IMR-90 (cell line): Measurements from ENCODE around the gene GABRB2. TPM values are rescaled to one million over a fixed set of nuclear protein-coding genes. Genes with fewer than 3 reads are reported as not detected.

Experiments
- ATAC-seq: fragments of 200-7000 bp; cut with Tn5 transposase; 2 replicates; pipeline ENCODE4 v1.9.1; 2020; ENCODE audit warnings: low read depth, mild to moderate bottlenecking, moderate library complexity
- BruUV-seq: library from RNA; stranded (reverse); fragments of 400-500 nt; replicated peaks from 2 replicates; lab custom pipeline; 2021; lab: Mats Ljungman, UMichigan
- CTCF ChIA-PET: fragments of 300-600 bp; formaldehyde crosslinking; extraction: SDS; loops from one replicate; lab custom pipeline; 2021; ENCODE audit warnings: antibody characterized with exemption; lab: Yijun Ruan, JAX
- POLR2A ChIA-PET: fragments of 300-600 bp; sonication (Branson Sonifier 250); formaldehyde crosslinking; loops from one replicate; lab custom pipeline; 2022; ENCODE audit warnings: antibody characterized with exemption; ENCODE audit not compliant: unreplicated experiment; lab: Charles Lee
- DNase-seq: peaks from one replicate; pipeline ENCODE4 v3.0.0; 2013
- H2AFZ ChIP-seq: replicated peaks from 2 replicates; pipeline ENCODE3; 2013; ENCODE audit warnings: low read length, mild to moderate bottlenecking; ENCODE audit not compliant: poor library complexity
- H2AK5ac ChIP-seq: 2 replicates; pipeline ENCODE4 v1.6.1; 2013; ENCODE audit warnings: low read depth, low read length, inconsistent platforms
- H2AK9ac ChIP-seq: replicated peaks from 2 replicates; pipeline ENCODE3; 2013; ENCODE audit warnings: mild to moderate bottlenecking, low read depth, low read length, moderate library complexity; ENCODE audit not compliant: poor library complexity
- H2BK120ac ChIP-seq: 2 replicates; pipeline ENCODE4 v1.6.1; 2013; ENCODE audit warnings: low read depth, low read length, inconsistent platforms
- H2BK15ac ChIP-seq: 3 replicates; pipeline ENCODE4 v1.6.1; 2013; ENCODE audit warnings: low read depth, low read length, inconsistent platforms
- H2BK20ac ChIP-seq: 2 replicates; pipeline ENCODE4 v1.6.1; 2013; ENCODE audit warnings: low read depth, mild to moderate bottlenecking, inconsistent platforms, low read length, moderate library complexity
- H2BK5ac ChIP-seq: 2 replicates; pipeline ENCODE4 v1.6.1; 2013; ENCODE audit warnings: mild to moderate bottlenecking, low read depth, low read length, inconsistent platforms; ENCODE audit not compliant: poor library complexity, severe bottlenecking
- H3K14ac ChIP-seq: replicated peaks from 2 replicates; pipeline ENCODE4 v1.6.1; 2013; ENCODE audit warnings: low read depth, low read length, inconsistent platforms
- H3K18ac ChIP-seq: 2 replicates; pipeline ENCODE4 v1.6.1; 2013; ENCODE audit warnings: low read depth, low read length, control low read depth
- H3K23ac ChIP-seq: 2 replicates; pipeline ENCODE4 v1.6.1; 2013; ENCODE audit warnings: low read depth, low read length, inconsistent platforms
- H3K27ac ChIP-seq: 2 replicates; pipeline ENCODE4 v1.5.1; 2013; ENCODE audit warnings: mild to moderate bottlenecking, control low read depth, low read length; ENCODE audit not compliant: insufficient read depth
- H3K27me3 ChIP-seq: 2 replicates; pipeline ENCODE4 v1.6.1; 2013; ENCODE audit warnings: low read length; ENCODE audit not compliant: control insufficient read depth, insufficient read depth
- H3K36me3 ChIP-seq: 2 replicates; pipeline ENCODE4 v1.6.1; 2013; ENCODE audit warnings: low read length, mixed read lengths; ENCODE audit not compliant: control insufficient read depth, insufficient read depth
- H3K4ac ChIP-seq: 2 replicates; pipeline ENCODE4 v1.6.1; 2013; ENCODE audit warnings: low read depth, low read length, inconsistent platforms
- H3K4me1 ChIP-seq: 2 replicates; pipeline ENCODE4 v1.6.1; 2013; ENCODE audit warnings: low read length, mixed read lengths; ENCODE audit not compliant: control insufficient read depth, insufficient read depth
- H3K4me2 ChIP-seq: 2 replicates; pipeline ENCODE4 v1.6.1; 2013; ENCODE audit warnings: low read depth, mild to moderate bottlenecking, control low read depth, low read length, moderate library complexity
- H3K4me3 ChIP-seq: 2 replicates; pipeline ENCODE4 v1.5.1; 2013; ENCODE audit warnings: low read depth, mild to moderate bottlenecking, control low read depth, low read length, moderate library complexity; ENCODE audit not compliant: insufficient read depth
- H3K56ac ChIP-seq: 2 replicates; pipeline ENCODE4 v1.6.1; 2013; ENCODE audit warnings: low read length, inconsistent platforms; ENCODE audit not compliant: insufficient read depth; ENCODE audit errors: extremely low read depth
- H3K79me1 ChIP-seq, 2 experiments: 2 replicates each; pipeline ENCODE4 v1.6.1; 2013; ENCODE audit warnings: low read length in 2 of 2, inconsistent platforms in 1 of 2, low read depth in 1 of 2
- H3K9ac ChIP-seq: 2 replicates; pipeline ENCODE4 v1.6.1; 2013; ENCODE audit warnings: low read depth, low read length, control low read depth
- H3K9me1 ChIP-seq: 2 replicates; pipeline ENCODE4 v1.6.1; 2013; ENCODE audit warnings: low read length, inconsistent platforms; ENCODE audit not compliant: insufficient read depth
- H3K9me3 ChIP-seq: 2 replicates; pipeline ENCODE4 v1.6.1; 2013; ENCODE audit warnings: low read length; ENCODE audit not compliant: control insufficient read depth, insufficient read depth
- H4K20me1 ChIP-seq: 2 replicates; pipeline ENCODE4 v1.6.1; 2013; ENCODE audit warnings: low read length, inconsistent platforms; ENCODE audit not compliant: insufficient read depth
- H4K5ac ChIP-seq: 2 replicates; pipeline ENCODE4 v1.6.1; 2013; ENCODE audit warnings: mild to moderate bottlenecking, low read depth, low read length, control low read depth
- H4K8ac ChIP-seq, 2 experiments: 2 replicates each; pipeline ENCODE4 v1.6.1; 2013; ENCODE audit warnings: low read depth in 2 of 2, low read length in 2 of 2, control low read depth in 1 of 2, inconsistent platforms in 1 of 2
- H4K91ac ChIP-seq: 2 replicates; pipeline ENCODE4 v1.6.1; 2013; ENCODE audit warnings: low read depth, low read length, inconsistent platforms; ENCODE audit not compliant: insufficient read depth
- MAFK ChIP-seq: IDR thresholded peaks from 2 replicates; pipeline ENCODE4 v1.6.1; 2012; ENCODE audit warnings: low read depth, low read length, improper control_type of control experiment
- MXI1 ChIP-seq: IDR thresholded peaks from 2 replicates; pipeline ENCODE4 v1.6.1; 2012; ENCODE audit warnings: low read depth, mild to moderate bottlenecking, low read length, moderate library complexity, borderline replicate concordance
- RFX5 ChIP-seq: IDR thresholded peaks from 2 replicates; pipeline ENCODE4 v1.8.0; 2012; ENCODE audit warnings: low read depth, mild to moderate bottlenecking, low read length, moderate library complexity
- WGBS, 2 experiments: methylation state at CpG; one replicate each; pipeline versions ENCODE4 v1.1.5 to v1.1.7; 2013; ENCODE audit warnings: missing lambda C conversion rate in 2 of 2; ENCODE audit not compliant: insufficient read length in 1 of 2; ENCODE audit errors: extremely low coverage in 2 of 2; 5-methylcytosine and 5-hydroxymethylcytosine counted together
- dilution Hi-C: fragments of 300-500 bp; cut with HindIII; formaldehyde crosslinking; loops from one replicate; pipeline ENCODE4 v1.14.3; 2018; ENCODE audit warnings: low sequenced_read_pairs; ENCODE audit not compliant: unreplicated experiment
- in situ Hi-C: fragments of 300-500 bp; cut with MboI; formaldehyde crosslinking; loops from 3 replicates; pipeline ENCODE4 v1.14.3; 2019; ENCODE audit warnings: low sequenced_read_pairs, inconsistent platforms, mixed read lengths
- intact Hi-C: fragments of 100-400 bp; cut with micrococcal nuclease; formaldehyde crosslinking; loops from 2 replicates; pipeline ENCODE4 v1.10.0; 2022
- polyA plus RNA-seq, 3 experiments: library from polyadenylated mRNA; depleted of rRNA; stranded (reverse); fragments of >200 nt; gene quantifications; 2 replicates each; pipeline ENCODE4 v1.2.3, GENCODE V29; 2012; ENCODE audit warnings: low replicate concordance in 1 of 3
- total RNA-seq: library from RNA; depleted of rRNA; stranded (reverse); fragments of >200 nt; gene quantifications from 2 replicates; pipeline ENCODE4 v1.2.3, GENCODE V29; 2012

Gene GABRB2
- total and polyA plus RNA-seq, 2 of the 4 experiments (the other 2 are of a cell fraction): not detected

DNA sequence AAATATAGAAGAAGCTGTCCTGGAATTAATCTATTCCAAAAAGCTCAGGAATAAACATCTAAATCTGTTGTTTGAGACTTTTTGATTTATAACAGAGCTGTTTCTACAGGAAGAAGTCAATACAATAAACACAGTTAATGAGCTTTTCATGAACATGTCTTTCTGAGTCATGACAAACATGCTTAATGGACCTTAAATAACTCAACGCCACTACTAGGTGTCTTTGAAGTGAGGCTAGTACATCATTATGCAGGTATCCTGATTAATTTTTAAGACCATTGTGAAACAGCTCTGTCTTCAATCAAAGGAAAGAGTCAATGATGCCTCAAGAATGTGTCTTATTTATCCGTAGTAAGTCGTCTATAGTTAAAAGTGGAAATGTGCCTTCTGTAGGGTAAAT lies 131.6 kb downstream of the GABRB2 start:
- DNase-seq (no peak), ATAC-seq (no peak)
- no peak overlapping the region for H4K8ac ChIP-seq
- CTCF ChIA-PET: no interaction called here
- H2AK5ac ChIP-seq: no peak overlapping the region
- H2BK120ac ChIP-seq: no peak overlapping the region
- no peak overlapping the region for H2AFZ ChIP-seq
- no peak overlapping the region for H3K56ac ChIP-seq
- H3K36me3 ChIP-seq: no peaks in the 10 kb centered on the region
- no peaks in the 10 kb centered on the region for H3K27me3 ChIP-seq
- no peak overlapping the region for H3K4ac ChIP-seq
- no peak overlapping the region for H3K14ac ChIP-seq
- H3K4me3 ChIP-seq: no peak overlapping the region
- intact Hi-C loops (no loop called here), in situ Hi-C loops (no loop called here), dilution Hi-C loops (no loop called here)
- no peak overlapping the region for H3K9ac ChIP-seq
- no peaks in the 10 kb centered on the region for H4K20me1 ChIP-seq
- no CpG with 5 or more reads among the region's 3 CpGs for WGBS, 2 experiments
- no TSS peak for BruUV-seq
- no peak overlapping the region for H2AK9ac ChIP-seq
- H3K4me2 ChIP-seq: no peak overlapping the region
- TF ChIP-seq RFX5: no peak
- TF ChIP-seq MAFK: no peak
- no peak for TF ChIP-seq MXI1
- H2BK15ac ChIP-seq: no peak overlapping the region
- no peak overlapping the region for H3K18ac ChIP-seq
- no peak overlapping the region for H4K91ac ChIP-seq
- H3K79me1 ChIP-seq: no peaks in the 10 kb centered on the region
- H3K27ac ChIP-seq: no peak overlapping the region
- H4K5ac ChIP-seq: no peak overlapping the region
- no peaks in the 10 kb centered on the region for H3K9me1 ChIP-seq
- no peak overlapping the region for H2BK5ac ChIP-seq
- H3K9me3 ChIP-seq: peaks cover 5% of the 10 kb centered on the region
- POLR2A ChIA-PET: no interaction called here
- no peak overlapping the region for H3K23ac ChIP-seq
- no peak overlapping the region for H2BK20ac ChIP-seq
- H3K4me1 ChIP-seq: no peaks in the 10 kb centered on the region
